OCI-LY1 (cell line): ENCODE data around the gene EXD3.

Experiments
- CTCF ChIP-seq: fragments of 200-600 bp; sonication (generic), shearing (Covaris generic); IDR thresholded peaks from 2 replicates; pipeline ENCODE4 v1.5.1; 2017; ENCODE audit warnings: mild to moderate bottlenecking, antibody characterized with exemption, low read length, moderate library complexity, mixed read lengths
- EZH2 ChIP-seq: fragments of 200-600 bp; sonication (generic), shearing (Covaris generic); IDR thresholded peaks from 2 replicates; pipeline ENCODE4 v1.8.0; 2017; ENCODE audit warnings: borderline replicate concordance, mixed run types, mild to moderate bottlenecking, antibody characterized with exemption, low read length, moderate library complexity, mixed read lengths

- TF ChIP-seq CTCF (no peak), EZH2 (no peak)
Measured at GRCh38 chr9:137394866-137395665, 27.9 kb downstream of the EXD3 start.
